ENCODE results near the gene COA7.
"Not testable (repeated sequence)": the region's sequence is repeated elsewhere in the genome, so short reads cannot be mapped to it uniquely, and the experiment has no call there.

Gene COA7

GRCh38 chr1:52726265-52727113 is 28.3 kb upstream of the COA7 start, which contains the start of gene ZYG11B:
Gene ZYG11B, plus strand, starts transcription at chr1:52726453. Its CDS starts 201 bp downstream, at chr1:52726654.
- Histone ChIP-seq H3K4me1 (ENCODE audit: control insufficient read depth, insufficient read depth, low read length) (peaks cover 8% of the 10 kb centered on the region), H3K36me3 (ENCODE audit: control insufficient read depth, insufficient read depth, low read length) (no peaks in the 10 kb centered on the region), H3K4me3 (ENCODE audit: low read length) (peak within 1 kb of the TSS; percentile 90), H3K27ac (ENCODE audit: low read depth, low read length) (peak within 1 kb of the TSS; percentile 78), H3K9ac (ENCODE audit: low read length) (peak within 1 kb of the TSS; percentile 54), H3K27me3 (ENCODE audit: control insufficient read depth, insufficient read depth, low read length) (no peaks in the 10 kb centered on the region)

- no peak overlapping the region for H3K9ac ChIP-seq (ENCODE audit: low read length)
- no peak overlapping the region for H3K27ac ChIP-seq (ENCODE audit: low read depth, low read length)
- H3K27me3 ChIP-seq (ENCODE audit: control insufficient read depth, insufficient read depth, low read length) = no peaks in the 10 kb centered on the region
- peak overlapping the region; percentile 59 for H3K4me3 ChIP-seq (ENCODE audit: low read length)
- no peaks in the 10 kb centered on the region for H3K36me3 ChIP-seq (ENCODE audit: control insufficient read depth, insufficient read depth, low read length)
- H3K4me1 ChIP-seq (ENCODE audit: control insufficient read depth, insufficient read depth, low read length) = peaks cover 8% of the 10 kb centered on the region
These were observed 27.7 kb upstream of the COA7 start for GRCh38 chr1:52725903-52726264.

GRCh38 chr1:52723260-52723659 is 25.1 kb upstream of the COA7 start:
- Histone ChIP-seq H3K4me3 (ENCODE audit: low read length) (no peak overlapping the region), H3K36me3 (ENCODE audit: control insufficient read depth, insufficient read depth, low read length) (no peaks in the 10 kb centered on the region), H3K9ac (ENCODE audit: low read length) (no peak overlapping the region), H3K27ac (ENCODE audit: low read depth, low read length) (no peak overlapping the region), H3K27me3 (ENCODE audit: control insufficient read depth, insufficient read depth, low read length) (no peaks in the 10 kb centered on the region), H3K4me1 (ENCODE audit: control insufficient read depth, insufficient read depth, low read length) (peaks cover 6% of the 10 kb centered on the region)

GRCh38 chr1:52715296-52715695 is 17.1 kb upstream of the COA7 start:
- H3K9ac ChIP-seq (ENCODE audit: low read length); H3K27ac ChIP-seq (ENCODE audit: low read depth, low read length); H3K27me3 ChIP-seq (ENCODE audit: control insufficient read depth, insufficient read depth, low read length); H3K4me1 ChIP-seq (ENCODE audit: control insufficient read depth, insufficient read depth, low read length); H3K36me3 ChIP-seq (ENCODE audit: control insufficient read depth, insufficient read depth, low read length); H3K4me3 ChIP-seq (ENCODE audit: low read length): not testable (repeated sequence)

GRCh38 chr1:52713590-52713989 is 15.4 kb upstream of the COA7 start:
- Histone ChIP-seq H3K9ac (ENCODE audit: low read length) (no peak overlapping the region), H3K36me3 (ENCODE audit: control insufficient read depth, insufficient read depth, low read length) (no peaks in the 10 kb centered on the region), H3K27me3 (ENCODE audit: control insufficient read depth, insufficient read depth, low read length) (no peaks in the 10 kb centered on the region), H3K4me3 (ENCODE audit: low read length) (no peak overlapping the region), H3K4me1 (ENCODE audit: control insufficient read depth, insufficient read depth, low read length) (peaks cover 8% of the 10 kb centered on the region), H3K27ac (ENCODE audit: low read depth, low read length) (no peak overlapping the region)

GRCh38 chr1:52709016-52709415 is 10.9 kb upstream of the COA7 start:
- Histone ChIP-seq H3K4me1 (ENCODE audit: control insufficient read depth, insufficient read depth, low read length) (peaks cover 14% of the 10 kb centered on the region), H3K9ac (ENCODE audit: low read length) (no peak overlapping the region), H3K27me3 (ENCODE audit: control insufficient read depth, insufficient read depth, low read length) (no peaks in the 10 kb centered on the region), H3K4me3 (ENCODE audit: low read length) (no peak overlapping the region), H3K36me3 (ENCODE audit: control insufficient read depth, insufficient read depth, low read length) (no peaks in the 10 kb centered on the region), H3K27ac (ENCODE audit: low read depth, low read length) (peak overlapping the region; percentile 66)

GRCh38 chr1:52707927-52708655 is 9.9 kb upstream of the COA7 start:
- Histone ChIP-seq H3K36me3 (ENCODE audit: control insufficient read depth, insufficient read depth, low read length) (no peaks in the 10 kb centered on the region), H3K9ac (ENCODE audit: low read length) (no peak overlapping the region), H3K27ac (ENCODE audit: low read depth, low read length) (peak overlapping the region; percentile 63)

GRCh38 chr1:52706941-52707926 is 9.1 kb upstream of the COA7 start:
- no peaks in the 10 kb centered on the region for H3K36me3 ChIP-seq (ENCODE audit: control insufficient read depth, insufficient read depth, low read length)
- H3K27me3 ChIP-seq (ENCODE audit: control insufficient read depth, insufficient read depth, low read length) = no peaks in the 10 kb centered on the region
- H3K4me1 ChIP-seq (ENCODE audit: control insufficient read depth, insufficient read depth, low read length) = peaks cover 18% of the 10 kb centered on the region
- H3K4me3 ChIP-seq (ENCODE audit: low read length) = no peak overlapping the region
- H3K9ac ChIP-seq (ENCODE audit: low read length) = no peak overlapping the region
- peak overlapping the region; percentile 63 for H3K27ac ChIP-seq (ENCODE audit: low read depth, low read length)

More at GRCh38 chr1:52707927-52708655, 9.9 kb upstream of the COA7 start:
- no peaks in the 10 kb centered on the region for H3K27me3 ChIP-seq (ENCODE audit: control insufficient read depth, insufficient read depth, low read length)
- H3K4me1 ChIP-seq (ENCODE audit: control insufficient read depth, insufficient read depth, low read length) = peaks cover 18% of the 10 kb centered on the region
- H3K4me3 ChIP-seq (ENCODE audit: low read length) = no peak overlapping the region

- H3K36me3 ChIP-seq (ENCODE audit: control insufficient read depth, insufficient read depth, low read length) = no peaks in the 10 kb centered on the region
- no peak overlapping the region for H3K4me3 ChIP-seq (ENCODE audit: low read length)
- H3K27me3 ChIP-seq (ENCODE audit: control insufficient read depth, insufficient read depth, low read length) = no peaks in the 10 kb centered on the region
- no peak overlapping the region for H3K27ac ChIP-seq (ENCODE audit: low read depth, low read length)
- H3K4me1 ChIP-seq (ENCODE audit: control insufficient read depth, insufficient read depth, low read length) = peaks cover 18% of the 10 kb centered on the region
- no peak overlapping the region for H3K9ac ChIP-seq (ENCODE audit: low read length)
These were observed 8.1 kb upstream of the COA7 start for GRCh38 chr1:52706136-52706670.

- Histone ChIP-seq H3K9ac (ENCODE audit: low read length) (peak overlapping the region; percentile 19), H3K36me3 (ENCODE audit: control insufficient read depth, insufficient read depth, low read length) (no peaks in the 10 kb centered on the region), H3K27ac (ENCODE audit: low read depth, low read length) (peak overlapping the region; percentile 75), H3K4me3 (ENCODE audit: low read length) (peak overlapping the region; percentile 86), H3K27me3 (ENCODE audit: control insufficient read depth, insufficient read depth, low read length) (no peaks in the 10 kb centered on the region), H3K4me1 (ENCODE audit: control insufficient read depth, insufficient read depth, low read length) (peaks cover 7% of the 10 kb centered on the region)
These were observed 5.0 kb upstream of the COA7 start for GRCh38 chr1:52702886-52703787.

GRCh38 chr1:52695627-52696026 is 2.5 kb downstream of the COA7 start:
- no peaks in the 10 kb centered on the region for H3K27me3 ChIP-seq (ENCODE audit: control insufficient read depth, insufficient read depth, low read length)
- no peak overlapping the region for H3K4me3 ChIP-seq (ENCODE audit: low read length)
- H3K27ac ChIP-seq (ENCODE audit: low read depth, low read length) = no peak overlapping the region
- no peak overlapping the region for H3K9ac ChIP-seq (ENCODE audit: low read length)
- no peaks in the 10 kb centered on the region for H3K4me1 ChIP-seq (ENCODE audit: control insufficient read depth, insufficient read depth, low read length)
- H3K36me3 ChIP-seq (ENCODE audit: control insufficient read depth, insufficient read depth, low read length) = peaks cover 7% of the 10 kb centered on the region
